ENCODE data around the gene ALG10B.
"Not testable (repeated sequence)": the region's sequence is repeated elsewhere in the genome, so short reads cannot be mapped to it uniquely, and the experiment has no call there.

Gene ALG10B

GRCh38 chr12:38343256-38343655 is 26.7 kb downstream of the ALG10B start:
- not testable (repeated sequence) for H3K9me3 ChIP-seq (ENCODE audit: control insufficient read depth, insufficient read depth, low read length); H3K36me3 ChIP-seq (ENCODE audit: insufficient read depth, low read length); H3K4me1 ChIP-seq (ENCODE audit: insufficient read depth, low read length); H3K9ac ChIP-seq (ENCODE audit: low read depth, low read length)

GRCh38 chr12:38343916-38344315 is 27.3 kb downstream of the ALG10B start:
- not testable (repeated sequence) for H3K4me1 ChIP-seq (ENCODE audit: insufficient read depth, low read length); H3K9me3 ChIP-seq (ENCODE audit: control insufficient read depth, insufficient read depth, low read length); H3K9ac ChIP-seq (ENCODE audit: low read depth, low read length); H3K36me3 ChIP-seq (ENCODE audit: insufficient read depth, low read length)

DNA sequence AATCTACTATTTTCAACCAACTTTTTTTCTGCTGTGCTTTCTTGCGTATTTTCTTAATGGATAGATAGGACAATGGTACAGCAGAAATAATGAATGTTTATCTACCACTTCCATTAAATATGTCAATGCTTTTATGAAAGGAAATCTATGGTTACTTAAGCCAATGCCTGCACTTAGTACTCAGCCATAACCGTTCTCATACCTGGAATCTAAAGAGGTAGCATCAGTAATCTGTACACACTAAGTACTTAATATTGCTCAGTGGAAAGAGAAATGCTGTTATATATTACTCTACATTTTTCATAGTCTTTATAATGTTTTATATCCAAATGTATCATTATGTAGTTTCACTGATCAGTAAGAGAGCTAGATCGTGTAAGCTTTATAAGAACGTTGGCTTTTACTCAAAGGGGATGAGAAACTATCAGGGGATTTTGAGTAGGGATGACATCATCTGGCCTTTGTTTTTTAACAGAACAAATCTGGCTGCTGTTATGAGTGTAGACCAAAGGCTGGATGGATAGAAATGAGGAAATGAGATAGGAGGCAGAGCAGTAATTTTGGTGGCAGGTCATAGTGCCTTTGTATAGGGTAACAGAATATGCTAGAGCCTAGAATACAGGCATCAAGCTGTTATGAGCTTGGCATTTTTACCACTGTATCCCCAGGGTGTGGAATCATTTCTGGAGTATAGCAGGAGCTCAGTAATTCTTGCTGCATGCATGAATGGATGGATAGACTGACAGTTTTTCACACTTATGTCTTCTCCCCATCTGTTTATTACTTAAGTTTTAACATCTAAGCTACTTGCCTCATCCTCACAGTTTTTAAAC is 34.0 kb downstream of the ALG10B start:
- Histone ChIP-seq H3K9me3 (ENCODE audit: control insufficient read depth, insufficient read depth, low read length) (no peaks in the 10 kb centered on the region), H3K4me1 (ENCODE audit: insufficient read depth, low read length) (no peaks in the 10 kb centered on the region), H3K9ac (ENCODE audit: low read depth, low read length) (no peak overlapping the region), H3K36me3 (ENCODE audit: insufficient read depth, low read length) (no peaks in the 10 kb centered on the region)

- H3K9me3 ChIP-seq (ENCODE audit: control insufficient read depth, insufficient read depth, low read length); H3K36me3 ChIP-seq (ENCODE audit: insufficient read depth, low read length); H3K4me1 ChIP-seq (ENCODE audit: insufficient read depth, low read length); H3K9ac ChIP-seq (ENCODE audit: low read depth, low read length): not testable (repeated sequence)
These were observed 34.6 kb downstream of the ALG10B start for GRCh38 chr12:38351175-38351508.

- H3K36me3 ChIP-seq (ENCODE audit: insufficient read depth, low read length): no peaks in the 10 kb centered on the region
- H3K9ac ChIP-seq (ENCODE audit: low read depth, low read length): no peak overlapping the region
- no peaks in the 10 kb centered on the region for H3K4me1 ChIP-seq (ENCODE audit: insufficient read depth, low read length)
- no peaks in the 10 kb centered on the region for H3K9me3 ChIP-seq (ENCODE audit: control insufficient read depth, insufficient read depth, low read length)
These were observed 50.9 kb downstream of the ALG10B start for GRCh38 chr12:38367506-38367905.

DNA sequence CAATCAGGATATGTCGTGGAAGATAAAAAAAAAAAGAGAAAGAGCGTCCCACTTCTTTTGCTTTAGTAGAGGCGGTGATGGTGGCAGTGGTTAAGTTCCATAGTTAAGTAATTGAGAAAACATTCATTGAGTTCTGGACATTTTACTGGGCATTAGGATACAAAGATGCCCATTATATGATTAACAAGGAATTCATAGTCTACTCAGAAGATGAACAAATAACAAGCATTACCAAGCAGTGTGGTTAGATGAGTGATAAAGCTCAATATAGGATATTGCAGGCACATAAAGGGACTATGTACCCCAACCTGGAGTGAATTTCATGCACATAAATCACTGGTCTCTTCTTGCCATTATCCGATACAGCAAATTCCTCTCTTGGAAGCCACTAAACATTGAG is 53.7 kb downstream of the ALG10B start:
- Histone ChIP-seq H3K9me3 (ENCODE audit: control insufficient read depth, insufficient read depth, low read length) (no peaks in the 10 kb centered on the region), H3K36me3 (ENCODE audit: insufficient read depth, low read length) (no peaks in the 10 kb centered on the region), H3K4me1 (ENCODE audit: insufficient read depth, low read length) (no peaks in the 10 kb centered on the region), H3K9ac (ENCODE audit: low read depth, low read length) (no peak overlapping the region)

DNA sequence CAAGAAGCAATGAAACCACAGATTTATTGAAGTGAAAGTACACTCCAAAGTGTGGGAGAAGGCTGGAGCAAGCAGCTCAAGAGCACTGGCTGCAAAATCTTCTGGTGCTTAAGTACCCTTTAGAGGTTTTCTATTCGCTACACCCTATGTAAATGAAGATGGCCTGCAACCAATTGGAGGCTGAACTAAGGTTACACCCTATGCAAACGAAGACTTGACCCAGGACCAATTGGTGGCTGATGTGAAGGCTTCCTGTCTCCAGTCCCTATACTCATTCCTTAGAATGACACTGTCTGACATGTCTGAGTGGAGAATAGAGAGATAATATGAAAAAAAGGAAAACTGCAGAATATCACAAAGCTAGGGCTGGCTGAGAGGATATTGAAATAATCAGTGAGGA is 57.2 kb downstream of the ALG10B start:
- no peaks in the 10 kb centered on the region for H3K4me1 ChIP-seq (ENCODE audit: insufficient read depth, low read length)
- H3K9ac ChIP-seq (ENCODE audit: low read depth, low read length): no peak overlapping the region
- H3K9me3 ChIP-seq (ENCODE audit: control insufficient read depth, insufficient read depth, low read length): no peaks in the 10 kb centered on the region
- H3K36me3 ChIP-seq (ENCODE audit: insufficient read depth, low read length): no peaks in the 10 kb centered on the region

GRCh38 chr12:38374751-38375150 is 58.2 kb downstream of the ALG10B start:
- no peaks in the 10 kb centered on the region for H3K36me3 ChIP-seq (ENCODE audit: insufficient read depth, low read length)
- no peak overlapping the region for H3K9ac ChIP-seq (ENCODE audit: low read depth, low read length)
- no peaks in the 10 kb centered on the region for H3K4me1 ChIP-seq (ENCODE audit: insufficient read depth, low read length)
- no peaks in the 10 kb centered on the region for H3K9me3 ChIP-seq (ENCODE audit: control insufficient read depth, insufficient read depth, low read length)

Measured in ES-I3 (cell line).